GM19438 (cell line): ENCODE measurements around the gene TRAPPC10.
"Not testable (repeated sequence)": the region's sequence is repeated elsewhere in the genome, so short reads cannot be mapped to it uniquely, and the experiment has no call there.

Source experiments
- ATAC-seq: cut with Tn5 transposase; IDR thresholded peaks from one replicate; pipeline ENCODE4 v1.9.1; 2021; ENCODE audit warnings: low read depth; ENCODE audit not compliant: unreplicated experiment

Gene TRAPPC10

DNA sequence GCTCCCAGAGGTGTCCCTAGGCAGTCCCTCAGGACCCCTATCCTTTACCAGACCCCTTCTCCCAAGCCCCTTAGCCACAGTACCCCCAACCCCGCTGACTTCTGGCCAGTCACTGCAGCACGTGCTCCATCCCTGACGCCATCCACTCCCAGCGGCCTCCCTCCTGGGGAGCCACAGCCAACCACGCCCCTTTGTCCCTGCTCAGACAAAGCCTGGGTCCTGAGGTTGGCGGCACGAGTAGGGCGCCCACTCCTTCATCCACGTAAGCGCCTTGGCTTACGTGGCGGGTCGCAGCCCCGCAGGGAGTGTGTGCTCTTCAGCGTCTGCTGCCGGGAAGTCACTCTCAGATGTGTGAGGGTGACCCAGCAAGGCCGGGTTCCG lies 128.4 kb downstream of the TRAPPC10 start:
- not testable (repeated sequence) for ATAC-seq

DNA sequence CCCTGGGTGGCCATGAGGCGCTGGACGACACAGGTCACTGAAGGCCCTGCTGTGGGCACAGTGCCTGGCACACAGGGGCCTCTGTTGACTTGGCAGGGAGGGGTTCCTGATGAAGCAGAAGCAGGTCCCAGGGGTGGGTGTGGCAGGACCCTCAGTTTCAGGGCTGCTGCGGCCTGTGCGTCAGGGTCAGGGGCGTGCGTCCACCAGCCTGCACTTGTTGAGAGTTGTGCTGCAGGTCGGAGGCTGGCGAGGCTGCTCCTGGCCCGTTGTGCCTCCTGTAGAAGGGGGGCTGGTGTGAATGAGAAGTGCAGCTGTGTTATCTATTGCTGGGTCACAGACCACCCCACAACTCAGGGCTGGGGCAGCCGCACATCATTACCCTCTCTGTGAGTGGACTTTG lies 130.4 kb downstream of the TRAPPC10 start:
- ATAC-seq, result not testable (repeated sequence)

DNA sequence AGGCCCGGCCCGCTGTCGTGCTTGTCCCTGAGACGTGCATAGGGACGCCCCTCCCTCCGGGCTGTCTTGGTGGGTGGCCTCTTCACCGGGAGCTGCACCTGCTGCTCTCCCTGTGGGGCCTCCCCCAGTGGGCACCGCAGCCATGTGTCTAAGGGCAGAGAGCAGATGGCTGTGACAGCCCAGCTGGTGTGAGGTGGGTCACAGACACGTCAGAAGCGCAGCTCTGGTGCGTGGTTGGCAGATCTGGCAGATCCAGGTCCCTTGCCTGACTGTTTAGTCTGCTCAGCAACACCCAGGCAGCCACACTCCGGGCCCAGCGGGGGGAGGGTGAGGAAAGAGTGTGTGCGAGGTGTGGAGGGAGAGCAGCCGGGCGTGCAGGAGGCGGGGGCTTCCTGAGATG lies 131.3 kb downstream of the TRAPPC10 start:
- not testable (repeated sequence) for ATAC-seq

- ATAC-seq, result not testable (repeated sequence)
Observed at GRCh38 chr21:44143996-44144395, 131.9 kb downstream of the TRAPPC10 start.

- peak; percentile 48 for ATAC-seq
Observed at GRCh38 chr21:44144784-44145602, 132.9 kb downstream of the TRAPPC10 start.

DNA sequence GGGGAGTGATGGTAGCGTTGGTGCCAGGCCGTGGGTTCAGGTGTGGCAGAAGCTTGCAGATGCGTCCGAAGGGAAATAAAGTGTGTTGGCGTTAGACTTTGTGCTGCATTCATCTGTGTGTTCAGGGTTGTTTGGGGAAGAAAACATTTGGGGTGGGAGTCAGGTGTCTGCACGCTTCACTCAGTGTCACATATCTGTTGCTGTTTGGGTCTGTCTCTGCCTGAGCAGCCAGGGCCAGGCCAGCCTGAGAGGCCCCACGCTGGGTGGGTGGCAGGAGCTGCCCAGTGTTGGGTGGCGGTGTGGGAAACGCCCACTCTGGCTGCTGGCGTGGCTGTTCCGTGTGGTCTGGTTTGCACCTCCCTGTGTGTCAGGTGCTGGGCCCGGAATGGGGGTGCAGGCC lies 133.5 kb downstream of the TRAPPC10 start:
- ATAC-seq, result not testable (repeated sequence)

GRCh38 chr21:44147108-44147507 lies 135.0 kb downstream of the TRAPPC10 start:
- not testable (repeated sequence) for ATAC-seq

- not testable (repeated sequence) for ATAC-seq
Observed at GRCh38 chr21:44150255-44150654, 138.1 kb downstream of the TRAPPC10 start.

GRCh38 chr21:44153214-44153888 lies 141.2 kb downstream of the TRAPPC10 start:
- ATAC-seq, result not testable (repeated sequence)

GRCh38 chr21:44153889-44154228 lies 141.8 kb downstream of the TRAPPC10 start:
- not testable (repeated sequence) for ATAC-seq

DNA sequence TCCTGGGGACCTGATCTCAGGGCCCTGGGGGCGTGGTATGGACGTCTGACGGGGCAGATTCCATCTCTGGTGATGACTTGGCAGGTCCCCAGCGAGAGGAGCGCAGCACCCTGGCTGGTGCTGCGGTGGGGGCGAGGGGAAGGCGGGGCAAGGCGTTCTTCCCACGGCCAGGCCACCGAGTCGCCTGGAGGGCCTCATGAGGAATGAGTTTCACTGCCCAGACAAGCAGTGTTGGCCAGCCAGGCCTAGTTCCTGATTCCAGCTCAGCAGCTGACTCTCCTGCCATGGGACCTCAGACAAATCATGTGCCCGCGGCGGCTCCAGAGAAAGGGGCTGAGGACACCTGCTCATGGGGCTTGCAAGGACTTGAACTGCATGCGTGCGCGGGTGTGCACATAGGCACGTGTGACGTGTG lies 142.7 kb downstream of the TRAPPC10 start:
- ATAC-seq, result not testable (repeated sequence)

DNA sequence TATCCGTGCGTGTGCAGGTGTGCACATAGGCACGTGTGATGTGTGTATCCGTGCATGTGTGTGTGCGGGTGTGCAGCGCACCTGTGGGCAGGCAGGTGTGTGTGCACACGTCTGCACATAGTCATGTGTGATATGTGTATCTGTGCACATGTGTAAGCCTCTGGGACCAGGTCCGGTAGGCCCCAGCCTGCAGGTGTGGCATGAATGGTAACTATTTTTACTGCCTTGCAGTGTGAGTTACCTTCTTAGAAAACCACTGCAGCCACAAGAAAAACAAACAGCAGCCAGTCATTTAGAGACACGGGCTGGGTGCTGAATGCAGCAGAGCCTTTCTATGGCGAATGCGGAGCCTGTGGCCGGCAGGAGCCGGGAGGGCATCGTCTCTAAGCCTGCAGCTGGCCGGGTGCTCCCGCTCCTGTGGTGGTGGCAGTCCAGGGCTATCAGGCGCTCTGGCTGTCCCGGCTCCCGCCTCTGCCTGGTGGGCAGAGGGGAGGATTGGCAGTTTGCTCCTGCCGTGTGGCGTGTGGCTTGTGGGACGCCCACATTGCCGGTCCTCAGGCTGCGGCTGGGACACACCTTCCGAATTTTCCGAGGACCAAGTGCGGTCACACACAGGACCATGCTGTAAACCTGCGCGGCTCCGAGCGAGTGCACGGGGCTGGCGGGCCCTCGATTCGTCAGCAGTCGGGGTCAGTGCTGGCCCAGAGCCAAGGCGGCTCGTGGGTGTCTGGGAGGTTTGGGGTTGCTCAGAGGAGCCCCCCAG lies 143.3 kb downstream of the TRAPPC10 start:
- ATAC-seq, result not testable (repeated sequence)

DNA sequence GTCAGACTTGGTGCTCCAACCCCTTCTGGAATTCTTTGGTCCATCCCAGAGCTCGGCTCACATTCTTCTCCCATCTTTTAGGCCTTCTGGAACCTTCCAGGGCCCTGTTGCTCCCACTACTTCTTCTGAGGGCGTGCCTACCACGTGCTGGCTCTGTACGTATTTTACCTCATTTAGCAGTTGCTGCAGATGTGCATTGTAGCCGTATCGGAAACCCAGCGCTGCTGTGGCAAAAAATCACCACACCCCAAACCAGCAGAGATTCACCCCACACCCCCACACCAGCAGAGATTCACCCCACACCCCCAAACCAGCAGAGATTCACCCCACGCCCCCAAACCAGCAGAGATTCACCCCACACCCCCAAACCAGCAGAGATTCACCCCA lies 143.9 kb downstream of the TRAPPC10 start:
- ATAC-seq, result not testable (repeated sequence)
